DMS114 treated with DMSO at 0.1 percent for 48 hours (cell line): ENCODE data around the gene POP7.
"Not testable (repeated sequence)": the region's sequence is repeated elsewhere in the genome, so short reads cannot be mapped to it uniquely, and the experiment has no call there.

ENCODE experiments used
- DNase-seq: peaks from one replicate; lab custom pipeline; 2025; ENCODE audit not compliant: unreplicated experiment; lab: John Stamatoyannopoulos, UW

Gene POP7

DNA sequence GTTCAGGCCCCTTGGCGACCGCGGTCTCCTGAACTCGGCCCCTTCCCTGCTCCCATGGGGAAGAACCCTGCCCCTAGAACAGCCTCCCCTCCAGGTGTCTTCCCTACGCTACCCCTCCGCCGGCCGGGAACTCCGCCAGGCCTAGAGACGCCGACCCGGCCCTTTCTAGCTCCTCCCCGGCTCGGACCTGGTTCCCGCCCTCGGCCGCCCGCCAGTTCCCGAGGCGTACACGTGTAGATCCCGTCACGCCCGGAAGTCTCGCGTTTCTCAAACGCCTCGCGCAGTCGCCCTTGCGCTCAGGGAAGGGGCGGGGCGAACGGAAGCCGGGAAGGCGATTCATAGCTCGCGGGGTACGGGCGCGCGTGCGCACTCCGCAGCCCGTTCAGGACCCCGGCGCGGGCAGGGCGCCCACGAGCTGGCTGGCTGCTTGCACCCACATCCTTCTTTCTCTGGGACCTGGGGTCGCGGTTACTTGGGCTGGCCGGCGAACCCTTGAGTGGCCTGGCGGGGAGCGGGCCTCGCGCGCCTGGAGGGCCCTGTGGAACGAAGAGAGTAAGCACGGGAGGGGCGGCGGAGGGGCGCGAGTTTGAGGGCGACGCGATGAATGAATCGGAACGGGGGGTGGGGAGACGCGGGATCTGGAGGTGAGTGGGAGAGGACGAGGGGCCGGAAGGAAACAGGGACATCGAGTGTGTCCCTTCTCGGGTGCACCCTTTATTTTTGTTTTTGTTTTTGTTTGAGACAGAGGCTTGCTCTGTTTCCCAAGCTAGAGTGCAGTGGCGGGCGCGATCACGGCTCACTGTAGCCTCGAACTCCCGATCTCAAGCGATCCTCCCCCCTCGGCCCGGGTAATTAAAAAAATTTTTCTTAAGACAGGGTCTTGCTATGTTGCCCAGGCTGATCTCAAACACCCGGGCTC is at the start of gene POP7:
POP7 (plus strand) TSS at position 369 of the 919 bp plus-strand sequence. CDS start 710 bp downstream, outside the sequence.
- DNase-seq, result peak; percentile 90

DNA sequence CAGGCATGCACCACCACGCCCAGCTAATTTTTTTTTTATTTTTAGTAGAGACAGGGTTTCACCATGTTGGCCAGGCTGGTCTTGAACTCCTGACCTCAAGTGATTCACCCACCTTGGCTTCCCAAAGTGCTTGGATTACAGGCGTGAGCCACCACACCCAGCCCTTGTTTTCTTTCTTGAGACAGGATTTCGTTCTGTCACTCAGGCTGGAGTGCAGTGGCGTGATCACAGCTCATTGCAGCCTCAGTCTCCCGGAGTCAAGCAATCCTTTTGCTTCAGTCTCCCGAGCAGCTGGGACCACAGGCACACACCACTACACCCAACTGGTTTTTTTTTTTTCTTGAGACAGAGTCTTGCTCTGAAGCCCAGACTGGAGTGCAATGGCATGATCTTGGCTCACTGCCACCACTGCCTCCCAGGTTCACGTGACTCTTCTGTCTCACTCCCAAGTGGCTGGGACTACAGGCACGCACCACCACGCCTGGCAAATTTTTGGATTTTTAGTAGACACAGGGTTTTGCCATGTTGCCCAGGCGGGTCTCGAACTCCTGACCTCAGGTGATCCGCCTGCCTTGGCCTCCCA is 43.6 kb upstream of the POP7 start:
- DNase-seq, result not testable (repeated sequence)

DNA sequence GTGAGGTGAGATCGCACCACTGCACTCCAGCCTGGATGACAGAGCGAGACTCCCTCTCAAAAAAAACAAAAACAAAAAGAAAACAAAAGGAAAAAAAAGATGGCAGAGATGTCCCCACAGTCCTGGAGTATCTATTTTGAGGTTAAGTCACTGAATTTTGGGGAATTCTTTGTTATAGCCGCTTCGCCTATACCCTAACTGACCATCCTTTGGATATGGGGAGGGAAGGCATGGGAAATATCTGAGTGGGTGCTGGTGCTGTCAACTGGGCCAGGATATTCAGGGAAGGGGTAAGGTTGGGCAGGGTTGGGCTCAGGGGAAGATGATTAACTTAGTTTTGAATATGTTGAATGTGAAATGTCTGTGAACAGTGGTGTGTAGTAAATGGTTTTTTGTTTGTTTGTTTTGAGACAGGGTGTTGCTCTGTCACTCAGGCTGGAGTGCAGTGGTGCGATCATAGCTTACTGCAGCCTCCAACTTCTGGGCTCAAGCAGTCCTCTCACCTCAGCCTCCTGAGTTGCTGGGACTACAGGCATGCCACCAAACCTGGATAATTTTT is 40.7 kb upstream of the POP7 start:
- DNase-seq, result no peak

DNA sequence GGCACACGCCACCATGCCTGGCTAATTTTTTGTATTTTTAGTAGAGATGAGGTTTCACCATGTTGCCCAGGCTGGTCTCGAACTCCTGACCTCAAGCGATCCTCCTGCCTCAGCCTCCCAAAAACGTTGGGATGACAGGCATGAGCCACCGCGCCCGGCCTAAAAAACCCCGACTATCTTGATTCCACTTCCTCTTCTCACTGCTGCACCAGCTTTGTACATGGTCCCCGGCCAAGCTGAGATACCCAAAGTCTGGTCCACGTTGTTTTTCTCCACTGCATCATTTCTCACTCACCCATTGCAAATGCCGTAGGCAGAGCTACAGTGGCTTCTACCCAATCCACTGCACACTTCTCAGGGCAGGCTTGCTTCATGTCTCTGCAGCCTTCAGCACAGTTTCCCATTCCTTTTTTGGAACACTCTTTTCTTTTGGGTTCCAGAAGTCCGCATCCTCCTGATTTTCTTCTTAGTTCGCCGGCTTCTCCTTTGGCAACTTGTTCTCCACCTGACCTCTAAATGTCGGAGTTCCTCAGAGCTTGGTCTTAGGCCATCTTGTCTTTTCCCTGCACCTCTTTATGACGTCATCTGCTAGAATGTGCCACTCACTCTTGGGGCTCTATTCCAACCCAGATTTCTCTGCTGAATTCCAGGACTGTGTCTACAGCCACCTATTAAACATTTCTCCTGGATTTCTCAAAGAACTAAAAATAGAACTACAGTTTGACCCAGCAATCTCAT is 38.4 kb upstream of the POP7 start:
- DNase-seq, result no peak

DNA sequence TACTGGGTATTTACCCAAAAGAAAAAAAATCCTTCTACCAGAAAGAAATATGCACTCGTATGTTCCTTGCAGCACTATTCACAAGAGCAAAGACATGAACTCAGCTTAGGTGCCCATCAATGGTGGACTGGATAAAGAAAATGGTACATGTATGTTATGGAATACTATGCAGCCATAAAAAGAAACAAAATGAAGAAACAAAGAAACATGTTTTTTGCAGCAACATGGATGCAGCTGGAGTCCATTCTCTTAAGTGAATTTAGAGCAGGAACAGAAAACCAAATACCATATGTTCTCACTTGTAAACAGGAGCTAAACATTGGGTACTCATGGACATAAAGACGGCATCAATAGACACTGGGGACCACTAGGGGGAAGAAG is 37.9 kb upstream of the POP7 start:
- DNase-seq, result no peak

DNA sequence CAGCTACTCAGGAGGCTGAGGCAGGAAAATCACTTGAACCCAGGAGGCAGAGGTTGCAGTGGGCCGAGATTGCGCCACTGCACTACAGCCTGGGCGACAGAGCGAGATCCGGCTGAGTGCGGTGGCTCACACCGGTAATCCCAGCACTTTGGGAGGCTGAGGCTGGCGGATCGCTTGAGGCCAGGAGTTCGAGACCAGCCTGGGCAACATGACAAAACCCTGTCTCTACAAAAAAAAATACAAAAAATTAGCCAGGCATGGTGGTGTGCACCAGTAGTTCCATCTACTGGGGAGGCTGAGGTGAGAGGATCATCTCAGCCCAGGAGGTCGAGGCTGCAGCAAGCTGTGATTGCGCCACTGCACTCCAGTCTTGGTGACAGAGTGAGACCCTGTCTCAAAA is 36.8 kb upstream of the POP7 start:
- not testable (repeated sequence) for DNase-seq

DNA sequence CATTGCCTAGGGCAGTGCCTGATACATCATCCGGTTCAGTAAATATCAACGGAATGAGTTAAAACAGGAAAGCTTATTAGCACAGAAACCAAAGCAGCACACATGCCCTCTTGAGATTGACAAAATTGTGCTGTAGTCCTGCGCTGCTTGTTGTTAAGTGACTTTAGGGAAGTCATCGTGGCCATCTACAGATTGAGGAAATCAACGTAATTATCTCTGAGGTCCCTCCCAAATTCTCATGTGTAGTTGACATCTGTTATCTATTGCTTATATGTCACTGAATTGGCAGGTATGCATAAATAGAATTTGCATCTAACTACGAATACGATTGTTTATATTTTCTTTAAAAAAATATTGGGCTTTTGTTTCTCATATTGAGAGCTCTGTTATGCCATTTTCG is 35.8 kb upstream of the POP7 start:
- DNase-seq, result no peak

DNA sequence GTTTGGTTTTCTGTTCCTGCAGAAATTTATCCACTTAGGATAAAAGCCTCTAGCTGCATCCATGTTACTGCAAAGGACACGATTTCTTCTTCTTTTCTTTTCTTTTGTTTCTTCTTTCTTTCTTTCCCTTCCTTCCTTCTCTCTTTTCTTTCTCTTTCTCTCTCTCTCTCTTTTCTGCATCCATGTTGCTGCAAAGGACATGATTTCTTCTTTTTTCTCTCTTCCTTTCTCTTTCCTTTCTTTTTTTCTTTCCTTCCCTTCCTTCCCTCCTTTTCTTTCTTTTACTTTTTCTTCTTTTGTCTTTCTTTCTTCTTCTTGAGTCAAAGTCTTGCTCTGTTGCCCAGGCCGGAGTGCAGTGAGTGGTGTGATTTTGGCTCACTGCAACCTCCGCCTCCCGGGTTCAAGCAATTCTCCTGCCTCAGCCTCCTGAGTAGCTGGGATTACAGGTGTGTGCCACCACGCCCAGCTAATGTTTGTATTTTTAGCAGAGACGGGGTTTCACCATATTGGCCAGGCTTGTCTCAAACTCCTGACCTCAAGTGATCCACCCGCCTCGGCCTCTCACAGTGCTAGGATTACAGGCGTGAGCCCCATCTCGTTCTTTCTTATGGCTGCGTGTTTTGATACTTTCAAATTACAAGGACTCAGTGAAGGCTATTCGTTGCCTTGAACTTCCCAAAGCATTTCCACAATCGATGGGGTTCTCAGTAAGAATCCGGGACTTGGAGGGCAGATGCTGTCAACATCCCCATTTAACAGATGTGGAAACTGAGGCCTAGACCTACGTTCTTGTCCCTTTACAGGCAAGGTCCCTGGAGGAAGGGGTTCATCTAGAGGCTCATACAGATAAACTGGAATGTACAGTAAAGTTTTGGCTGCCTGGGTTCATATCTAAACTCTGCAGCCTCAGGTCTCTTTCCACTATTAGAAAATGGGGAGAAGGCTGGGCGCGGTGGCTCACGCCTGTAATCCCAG is 34.3 kb upstream of the POP7 start:
- DNase-seq, result no peak

DNA sequence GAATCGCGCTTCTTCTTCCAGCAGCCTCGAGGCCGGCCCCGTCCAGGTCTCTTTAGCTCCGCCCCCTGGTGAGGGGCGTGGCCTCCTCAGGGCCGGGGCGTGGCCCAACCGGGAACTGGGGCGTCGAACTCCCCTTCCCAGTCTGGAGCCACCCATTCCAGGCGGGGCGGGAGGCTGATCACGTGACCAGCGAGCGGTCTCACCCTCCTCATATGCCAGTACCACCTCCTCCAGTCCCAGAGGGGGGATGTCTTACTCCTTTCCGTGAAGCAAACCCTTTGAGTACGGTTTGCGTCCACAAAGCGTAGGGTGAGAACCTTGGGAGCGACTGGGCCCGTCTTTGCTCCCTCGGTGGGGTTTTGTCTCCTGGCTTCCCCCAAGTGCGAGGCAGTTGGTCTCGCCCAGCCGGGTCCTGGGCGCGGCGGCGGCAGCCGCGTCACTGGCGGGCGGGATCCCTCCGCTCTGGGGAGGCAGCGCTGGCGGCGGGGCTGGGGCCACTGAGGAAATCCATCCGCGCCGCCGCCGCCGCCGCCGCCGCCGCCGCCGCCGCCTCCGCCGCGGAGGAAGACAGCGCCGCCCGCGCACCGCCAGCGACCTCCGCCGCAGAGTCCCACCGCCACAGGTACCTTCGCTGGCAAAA is 32.5 kb upstream of the POP7 start, which contains the start of gene GNB2:
GNB2 (plus strand) TSS at position 439 of the 640 bp plus-strand sequence. CDS start 2,526 bp downstream, outside the sequence.
- peak; percentile 91 for DNase-seq

DNA sequence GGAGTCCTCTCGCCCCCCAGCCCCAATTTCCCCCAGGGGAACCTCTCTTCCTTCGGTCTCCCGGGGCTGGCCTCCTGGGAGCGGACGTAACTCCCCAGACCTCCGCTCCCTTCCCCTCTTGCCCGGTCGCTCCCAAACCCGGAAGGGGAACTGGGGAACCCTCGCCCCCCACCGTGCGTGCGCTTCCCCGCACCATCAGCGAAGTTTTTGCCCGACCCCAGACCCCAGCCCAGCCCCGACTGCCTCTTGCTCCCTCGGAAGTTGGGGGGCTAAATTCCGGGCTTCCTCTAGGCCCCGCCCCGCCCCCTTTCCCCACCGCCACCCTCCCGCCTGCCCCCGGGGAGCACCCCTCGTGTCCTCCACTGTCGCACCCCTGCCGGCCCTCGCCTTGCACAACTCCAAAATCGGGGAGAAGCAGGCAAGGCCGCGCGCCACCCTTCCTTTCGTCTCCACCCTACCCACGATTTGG is 31.9 kb upstream of the POP7 start:
- DNase-seq, result no peak

DNA sequence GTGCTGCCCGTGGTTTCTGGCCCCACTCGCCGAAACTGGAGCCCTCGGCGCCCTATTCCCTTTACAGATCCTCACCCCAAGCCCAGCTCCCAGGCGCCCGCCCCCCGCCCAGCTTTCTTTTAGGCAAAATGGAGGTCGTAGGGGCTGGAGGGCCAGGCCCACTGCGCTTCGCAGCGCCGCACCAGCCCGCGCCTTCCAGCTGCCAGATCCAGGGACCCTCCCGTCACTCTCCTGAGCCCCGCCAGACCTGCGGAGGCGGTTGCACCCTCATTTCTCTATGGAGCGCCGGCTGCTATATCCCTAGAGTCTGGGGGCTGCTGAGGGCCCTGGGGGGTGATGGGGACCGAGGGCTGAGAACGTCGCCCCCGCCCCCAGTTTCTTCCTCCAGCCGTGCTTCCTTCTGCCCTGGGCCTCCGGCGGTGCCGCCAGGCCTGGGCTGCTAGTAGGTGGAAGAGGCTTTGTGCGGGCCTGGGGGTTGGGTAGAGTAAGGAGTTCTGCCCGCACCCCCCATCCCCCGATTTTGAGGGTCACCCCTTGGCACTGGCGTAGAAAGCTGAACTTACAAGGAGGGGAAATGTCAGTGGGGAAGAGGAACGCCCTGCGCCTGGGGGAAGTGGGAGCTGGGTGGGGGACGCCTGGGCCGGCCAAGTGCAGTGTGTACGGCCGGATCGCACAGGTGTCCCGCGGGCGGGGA is 31.4 kb upstream of the POP7 start:
- no peak for DNase-seq

DNA sequence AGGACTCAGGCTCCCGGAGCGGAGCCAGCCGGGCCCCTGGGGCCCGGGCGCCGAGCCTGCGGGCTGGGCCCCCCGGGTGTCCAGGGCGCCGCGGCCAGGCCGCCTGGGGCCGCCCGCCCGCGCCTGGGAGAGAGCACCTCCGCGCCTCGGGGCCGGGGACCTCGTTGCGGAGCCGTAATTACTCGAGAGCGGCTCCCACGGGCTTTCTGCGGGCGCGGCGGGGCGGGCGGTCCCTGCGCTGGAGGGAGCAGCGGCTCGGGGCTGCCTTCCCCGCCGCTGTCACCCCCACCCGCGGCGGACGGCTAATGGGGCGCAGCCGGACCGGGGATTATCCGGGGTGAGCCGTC is 30.8 kb upstream of the POP7 start:
- no peak for DNase-seq

DNA sequence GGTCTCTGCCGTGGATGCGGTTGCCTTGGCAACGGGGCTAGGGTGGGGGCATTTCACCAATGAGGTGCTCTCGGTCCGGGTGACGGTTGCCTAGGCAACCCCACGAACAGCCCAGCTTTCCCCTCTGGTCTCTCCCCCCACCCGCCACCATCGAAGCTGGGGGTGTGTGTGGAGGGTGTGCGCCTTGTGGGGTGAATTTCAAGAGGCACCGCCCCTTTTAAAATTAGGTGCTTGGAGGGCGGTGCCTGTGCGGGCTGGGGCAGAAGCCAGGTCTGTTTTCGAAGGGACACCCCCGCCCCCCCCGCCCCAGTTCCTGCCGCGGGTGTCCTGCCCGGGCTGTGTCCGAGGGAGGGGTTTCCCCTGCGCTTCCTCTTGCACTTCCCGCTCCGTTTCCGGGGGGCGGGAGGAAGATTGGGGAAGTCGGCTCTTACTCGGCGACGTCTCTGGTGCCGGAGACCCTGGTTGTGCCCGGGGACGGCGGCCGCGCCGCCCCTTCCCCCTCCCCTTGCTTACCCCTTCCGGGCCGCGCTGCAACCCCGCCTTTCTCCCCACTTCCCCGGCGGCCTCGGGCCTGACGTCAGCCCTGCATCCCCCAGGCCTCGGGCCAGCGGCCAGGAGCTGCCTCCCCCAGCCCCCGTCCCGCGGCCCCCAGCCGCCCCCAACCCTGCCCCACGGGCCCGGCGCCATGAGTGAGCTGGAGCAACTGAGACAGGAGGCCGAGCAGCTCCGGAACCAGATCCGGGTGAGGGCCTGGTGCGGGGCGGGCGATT is 30.2 kb upstream of the POP7 start:
- peak; percentile 53 for DNase-seq

DNA sequence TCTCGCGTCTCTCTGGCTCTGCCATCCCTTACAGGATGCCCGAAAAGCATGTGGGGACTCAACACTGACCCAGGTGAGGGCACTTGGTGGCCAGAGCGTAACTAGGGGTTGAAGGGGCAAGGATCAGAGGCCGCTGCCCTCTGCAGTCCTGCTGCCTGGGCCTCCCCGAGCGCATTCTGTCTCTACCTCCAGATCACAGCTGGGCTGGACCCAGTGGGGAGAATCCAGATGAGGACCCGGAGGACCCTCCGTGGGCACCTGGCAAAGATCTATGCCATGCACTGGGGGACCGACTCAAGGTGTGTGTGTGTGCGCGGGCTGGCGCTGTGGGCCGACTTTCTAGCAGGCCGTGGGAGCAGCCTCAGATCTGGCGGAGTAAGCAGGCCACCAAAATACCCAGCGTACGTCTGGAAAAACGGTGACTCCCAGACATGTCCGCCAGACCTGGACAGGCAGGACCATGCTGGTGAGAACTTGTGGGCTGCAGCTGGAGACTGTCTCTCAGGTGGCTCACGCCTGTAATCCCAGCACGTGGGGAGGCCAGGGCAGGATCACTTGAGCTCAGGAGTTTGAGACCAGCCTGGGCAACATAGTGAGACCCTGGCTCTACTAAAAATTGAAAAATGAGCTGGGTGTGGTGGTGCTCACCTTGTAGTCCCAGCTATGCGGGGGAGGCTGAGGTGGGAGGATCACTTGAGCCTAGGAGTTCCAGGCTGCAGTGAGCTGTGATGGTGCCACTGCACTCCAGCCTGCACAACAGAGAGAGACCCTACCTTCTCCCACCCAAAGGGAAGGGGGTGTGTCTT is 29.2 kb upstream of the POP7 start:
- DNase-seq, result no peak

DNA sequence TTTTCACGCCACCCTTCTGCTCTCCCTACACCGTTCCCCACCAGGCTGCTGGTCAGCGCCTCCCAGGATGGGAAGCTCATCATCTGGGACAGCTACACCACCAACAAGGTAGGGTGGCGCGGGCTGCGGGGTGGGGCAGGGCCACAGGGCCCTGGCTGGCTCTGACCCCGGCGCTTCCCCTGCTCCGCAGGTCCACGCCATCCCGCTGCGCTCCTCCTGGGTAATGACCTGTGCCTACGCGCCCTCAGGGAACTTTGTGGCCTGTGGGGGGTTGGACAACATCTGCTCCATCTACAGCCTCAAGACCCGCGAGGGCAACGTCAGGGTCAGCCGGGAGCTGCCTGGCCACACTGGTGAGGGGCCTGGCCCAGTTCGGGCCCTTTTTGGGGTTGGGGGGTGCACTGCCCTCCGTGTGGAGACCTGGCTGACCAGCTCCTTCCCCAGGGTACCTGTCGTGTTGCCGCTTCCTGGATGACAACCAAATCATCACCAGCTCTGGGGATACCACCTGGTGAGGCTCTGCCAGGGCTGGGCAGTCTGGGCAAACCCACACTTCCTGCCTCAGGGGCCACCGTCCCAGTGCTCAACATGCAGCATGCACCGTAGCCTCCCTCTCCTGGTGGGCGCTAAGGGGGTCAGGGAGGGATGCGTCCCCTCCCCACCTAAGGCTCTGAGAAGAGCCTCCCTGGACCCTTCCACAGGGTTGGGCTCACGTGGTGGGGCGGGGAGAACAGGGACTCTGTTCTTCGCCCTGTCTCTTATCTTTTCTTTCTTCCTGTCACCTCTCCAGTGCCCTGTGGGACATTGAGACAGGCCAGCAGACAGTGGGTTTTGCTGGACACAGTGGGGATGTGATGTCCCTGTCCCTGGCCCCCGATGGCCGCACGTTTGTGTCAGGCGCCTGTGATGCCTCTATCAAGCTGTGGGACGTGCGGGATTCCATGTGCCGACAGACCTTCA is 28.3 kb upstream of the POP7 start:
- DNase-seq, result no peak

DNA sequence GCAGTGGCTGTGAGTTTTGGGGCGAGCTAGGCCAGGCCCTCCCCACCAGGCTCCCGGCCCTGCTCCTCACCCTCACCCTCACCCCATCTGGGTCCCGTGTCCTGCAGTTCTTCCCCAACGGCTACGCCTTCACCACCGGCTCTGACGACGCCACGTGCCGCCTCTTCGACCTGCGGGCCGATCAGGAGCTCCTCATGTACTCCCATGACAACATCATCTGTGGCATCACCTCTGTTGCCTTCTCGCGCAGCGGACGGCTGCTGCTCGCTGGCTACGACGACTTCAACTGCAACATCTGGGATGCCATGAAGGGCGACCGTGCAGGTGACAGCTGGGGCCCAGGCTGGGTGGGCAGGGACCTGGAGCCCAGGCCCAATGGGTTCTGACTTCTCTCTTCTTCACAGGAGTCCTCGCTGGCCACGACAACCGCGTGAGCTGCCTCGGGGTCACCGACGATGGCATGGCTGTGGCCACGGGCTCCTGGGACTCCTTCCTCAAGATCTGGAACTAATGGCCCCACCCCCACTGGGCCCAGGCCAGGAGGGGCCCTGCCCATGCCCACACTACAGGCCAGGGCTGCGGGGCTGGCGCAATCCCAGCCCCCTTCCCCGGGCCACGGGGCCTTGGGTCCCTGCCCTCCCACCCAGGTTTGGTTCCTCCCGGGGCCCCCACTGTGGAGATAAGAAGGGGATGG is 27.5 kb upstream of the POP7 start:
- no peak for DNase-seq
